ENCODE results near the gene KIAA0232.

DNA sequence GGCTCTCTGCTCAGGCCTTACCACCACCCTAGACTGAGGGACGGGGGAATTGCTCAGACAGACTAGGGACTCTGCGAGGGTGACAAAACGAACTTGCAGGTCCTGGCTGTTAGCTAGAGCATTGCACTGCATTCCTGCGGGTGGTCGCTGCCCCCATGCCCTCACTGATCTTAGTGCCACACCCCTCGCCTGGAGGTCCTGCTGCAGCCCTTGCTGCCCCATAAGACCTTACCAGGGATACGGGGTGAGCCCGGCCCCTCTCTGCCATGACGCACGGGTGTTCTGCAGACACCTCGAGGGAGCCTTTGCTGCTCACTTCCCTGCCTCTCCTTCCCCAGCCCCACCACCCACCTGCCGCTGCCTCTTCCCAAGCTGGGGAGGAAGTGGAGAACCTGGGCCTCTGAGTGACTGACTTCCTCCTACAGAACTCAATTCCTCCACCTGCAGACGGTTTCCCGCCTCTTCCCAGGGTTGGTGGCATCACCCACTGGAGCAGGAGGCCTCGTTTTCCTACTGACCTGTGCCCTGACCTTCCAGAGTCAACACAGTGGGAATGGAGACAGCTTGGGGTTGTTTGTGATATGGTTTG is 107.3 kb downstream of the KIAA0232 start:
- TF ChIP-seq, protein P1, sequence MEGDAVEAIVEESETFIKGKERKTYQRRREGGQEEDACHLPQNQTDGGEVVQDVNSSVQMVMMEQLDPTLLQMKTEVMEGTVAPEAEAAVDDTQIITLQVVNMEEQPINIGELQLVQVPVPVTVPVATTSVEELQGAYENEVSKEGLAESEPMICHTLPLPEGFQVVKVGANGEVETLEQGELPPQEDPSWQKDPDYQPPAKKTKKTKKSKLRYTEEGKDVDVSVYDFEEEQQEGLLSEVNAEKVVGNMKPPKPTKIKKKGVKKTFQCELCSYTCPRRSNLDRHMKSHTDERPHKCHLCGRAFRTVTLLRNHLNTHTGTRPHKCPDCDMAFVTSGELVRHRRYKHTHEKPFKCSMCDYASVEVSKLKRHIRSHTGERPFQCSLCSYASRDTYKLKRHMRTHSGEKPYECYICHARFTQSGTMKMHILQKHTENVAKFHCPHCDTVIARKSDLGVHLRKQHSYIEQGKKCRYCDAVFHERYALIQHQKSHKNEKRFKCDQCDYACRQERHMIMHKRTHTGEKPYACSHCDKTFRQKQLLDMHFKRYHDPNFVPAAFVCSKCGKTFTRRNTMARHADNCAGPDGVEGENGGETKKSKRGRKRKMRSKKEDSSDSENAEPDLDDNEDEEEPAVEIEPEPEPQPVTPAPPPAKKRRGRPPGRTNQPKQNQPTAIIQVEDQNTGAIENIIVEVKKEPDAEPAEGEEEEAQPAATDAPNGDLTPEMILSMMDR (IDR thresholded peaks at IDR 0.05) = no peak
- no peak for TF ChIP-seq POLR2A (IDR thresholded peaks at IDR 0.05)
- TF ChIP-seq EP300 (IDR thresholded peaks at IDR 0.05) = no peak
- TF ChIP-seq POLR2AphosphoS5 (IDR thresholded peaks at IDR 0.05) = no peak

Measured in gastroesophageal sphincter (tissue), 3 donors.